BE2C (cell line): ENCODE measurements around the gene IL19.

Source experiments
- DNase-seq: peaks from one replicate; pipeline ENCODE4 v3.0.0-alpha.2; 2020
- H3K27me3 ChIP-seq: fragments of 250-450 bp; sonication (Bioruptor Pico); 2 replicates; pipeline ENCODE4 v1.5.1; 2020; ENCODE audit warnings: mild to moderate bottlenecking
- H3K36me3 ChIP-seq: fragments of 250-450 bp; sonication (Bioruptor Pico); 2 replicates; pipeline ENCODE4 v1.5.1; 2020; ENCODE audit warnings: mild to moderate bottlenecking
- H3K4me1 ChIP-seq: fragments of 250-450 bp; sonication (Bioruptor Pico); 2 replicates; pipeline ENCODE4 v1.5.1; 2020
- H3K4me3 ChIP-seq: 2 replicates; pipeline ENCODE4 v1.5.1; 2011; ENCODE audit warnings: low read depth, low read length
- H3K9me3 ChIP-seq: fragments of 250-450 bp; sonication (Bioruptor Pico); 2 replicates; pipeline ENCODE4 v1.5.1; 2020
- TF ChIP-seq, protein P1 (sequence below): IDR thresholded peaks from 2 replicates; pipeline ENCODE4 v1.5.1; 2012; ENCODE audit warnings: mild to moderate bottlenecking, low read depth, low read length

Gene IL19

DNA sequence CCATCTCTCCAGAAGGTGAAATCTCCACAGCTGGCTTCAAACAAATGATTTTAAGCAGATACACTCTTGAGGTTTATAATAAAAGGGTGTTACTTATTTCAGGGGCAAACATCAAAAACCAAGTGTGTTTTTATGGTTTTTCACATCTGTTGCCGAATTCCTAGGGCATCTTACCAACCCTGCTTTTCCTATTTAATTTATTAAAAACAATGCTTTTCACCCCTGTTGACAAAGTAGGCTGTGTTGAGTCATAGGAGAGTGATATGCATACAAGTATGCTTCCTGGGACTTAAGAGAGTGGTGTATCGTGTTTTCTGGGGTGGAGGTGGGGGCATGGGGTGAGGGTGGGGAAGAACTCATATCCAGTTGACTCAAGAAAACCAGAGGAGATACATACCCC is 65.5 kb downstream of the IL19 start:
- Histone ChIP-seq H3K27me3 (no peaks in the 10 kb centered on the region), H3K9me3 (no peaks in the 10 kb centered on the region), H3K36me3 (no peaks in the 10 kb centered on the region), H3K4me1 (peaks cover 9% of the 10 kb centered on the region), H3K4me3 (no peak overlapping the region)
- TF ChIP-seq, protein P1, sequence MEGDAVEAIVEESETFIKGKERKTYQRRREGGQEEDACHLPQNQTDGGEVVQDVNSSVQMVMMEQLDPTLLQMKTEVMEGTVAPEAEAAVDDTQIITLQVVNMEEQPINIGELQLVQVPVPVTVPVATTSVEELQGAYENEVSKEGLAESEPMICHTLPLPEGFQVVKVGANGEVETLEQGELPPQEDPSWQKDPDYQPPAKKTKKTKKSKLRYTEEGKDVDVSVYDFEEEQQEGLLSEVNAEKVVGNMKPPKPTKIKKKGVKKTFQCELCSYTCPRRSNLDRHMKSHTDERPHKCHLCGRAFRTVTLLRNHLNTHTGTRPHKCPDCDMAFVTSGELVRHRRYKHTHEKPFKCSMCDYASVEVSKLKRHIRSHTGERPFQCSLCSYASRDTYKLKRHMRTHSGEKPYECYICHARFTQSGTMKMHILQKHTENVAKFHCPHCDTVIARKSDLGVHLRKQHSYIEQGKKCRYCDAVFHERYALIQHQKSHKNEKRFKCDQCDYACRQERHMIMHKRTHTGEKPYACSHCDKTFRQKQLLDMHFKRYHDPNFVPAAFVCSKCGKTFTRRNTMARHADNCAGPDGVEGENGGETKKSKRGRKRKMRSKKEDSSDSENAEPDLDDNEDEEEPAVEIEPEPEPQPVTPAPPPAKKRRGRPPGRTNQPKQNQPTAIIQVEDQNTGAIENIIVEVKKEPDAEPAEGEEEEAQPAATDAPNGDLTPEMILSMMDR = no peak
- DNase-seq = no peak

DNA sequence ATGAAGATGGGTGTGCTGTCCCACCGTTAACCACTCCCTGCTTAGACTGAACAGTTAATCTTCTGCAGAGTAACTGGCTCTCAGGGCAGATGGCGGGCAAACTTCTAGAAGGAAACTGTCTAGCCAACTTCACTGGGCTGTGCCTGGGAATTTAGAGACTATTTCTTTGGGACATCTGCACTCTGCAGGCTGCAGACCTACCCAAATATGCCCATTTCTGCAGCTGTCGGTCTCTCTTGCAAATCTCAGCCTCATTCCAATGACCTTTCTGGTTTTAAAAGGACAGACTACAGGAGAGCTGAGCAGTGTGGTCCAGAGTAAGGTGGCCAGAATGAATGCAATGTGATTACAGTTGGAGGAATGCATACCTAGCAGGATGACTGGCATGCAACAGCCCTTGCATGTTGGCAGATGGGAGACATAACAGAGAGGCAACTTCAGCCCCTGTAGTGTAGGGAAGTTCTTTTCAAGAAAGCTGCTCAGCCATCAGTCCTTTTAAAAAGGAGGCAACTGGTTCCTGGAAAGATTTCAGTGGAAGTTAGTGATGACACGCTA is 68.5 kb downstream of the IL19 start:
- no peaks in the 10 kb centered on the region for H3K9me3 ChIP-seq
- TF ChIP-seq, protein P1 = no peak
- H3K36me3 ChIP-seq = no peaks in the 10 kb centered on the region
- H3K4me3 ChIP-seq = no peak overlapping the region
- no peaks in the 10 kb centered on the region for H3K27me3 ChIP-seq
- H3K4me1 ChIP-seq = no peaks in the 10 kb centered on the region; the same call in 1 of the 2 replicates
- DNase-seq = no peak

DNA sequence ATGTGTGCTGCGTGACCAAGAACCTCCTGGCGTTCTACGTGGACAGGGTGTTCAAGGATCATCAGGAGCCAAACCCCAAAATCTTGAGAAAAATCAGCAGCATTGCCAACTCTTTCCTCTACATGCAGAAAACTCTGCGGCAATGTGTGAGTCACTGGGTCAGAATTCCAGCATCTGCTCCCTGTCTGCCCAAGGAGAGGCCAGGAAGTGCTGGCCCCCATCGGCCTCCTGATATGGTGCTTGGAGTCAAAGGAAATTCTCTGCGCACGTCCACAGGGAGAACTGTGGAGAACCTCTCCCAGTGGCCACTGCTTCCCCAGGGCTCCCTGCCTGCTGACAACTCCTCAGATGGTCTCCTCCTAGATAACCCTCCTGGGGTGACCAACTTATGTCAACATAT is 69.3 kb downstream of the IL19 start:
- no peak overlapping the region for H3K4me3 ChIP-seq
- no peaks in the 10 kb centered on the region; the same call in 1 of the 2 replicates for H3K4me1 ChIP-seq
- no peaks in the 10 kb centered on the region for H3K9me3 ChIP-seq
- no peak for DNase-seq
- H3K27me3 ChIP-seq = no peaks in the 10 kb centered on the region
- no peaks in the 10 kb centered on the region for H3K36me3 ChIP-seq
- TF ChIP-seq, protein P1 = no peak

DNA sequence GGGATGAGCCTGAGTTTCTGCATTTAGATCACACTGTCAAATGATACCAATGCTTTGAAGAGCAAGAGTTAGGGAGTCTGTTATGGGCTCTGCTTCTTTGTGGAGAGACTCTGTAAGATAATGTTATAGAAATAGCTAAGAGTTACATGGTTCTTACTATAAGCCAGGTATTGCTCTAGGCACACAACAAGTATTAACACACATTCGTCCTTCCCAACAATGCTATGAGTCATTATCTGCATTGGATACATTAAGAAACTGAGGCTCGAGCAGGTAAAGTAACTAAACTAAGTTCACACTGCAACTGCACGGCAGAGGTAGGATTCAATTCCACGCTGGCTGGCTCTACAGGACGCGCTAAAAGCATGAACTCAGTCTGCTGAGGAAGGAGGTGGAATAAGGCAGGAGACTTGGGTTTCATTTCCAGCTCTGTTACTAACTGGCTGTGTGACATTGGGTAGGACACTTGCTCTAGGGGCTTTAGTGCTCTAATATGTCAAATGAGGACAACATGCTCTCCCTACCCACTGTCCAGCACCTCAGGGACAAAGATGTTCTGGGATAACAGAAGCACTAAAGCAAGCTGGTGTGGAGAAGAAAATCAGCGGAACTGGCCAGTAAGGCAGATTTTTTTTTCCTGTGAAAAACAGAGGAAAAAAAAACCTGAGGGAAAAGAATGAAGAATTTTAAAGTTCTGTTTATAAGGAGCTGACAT is 71.2 kb downstream of the IL19 start:
- TF ChIP-seq, protein P1 = no peak
- Histone ChIP-seq H3K27me3 (no peaks in the 10 kb centered on the region), H3K9me3 (no peaks in the 10 kb centered on the region), H3K4me3 (no peak overlapping the region), H3K4me1 (no peaks in the 10 kb centered on the region), H3K36me3 (no peaks in the 10 kb centered on the region)
- DNase-seq = no peak

DNA sequence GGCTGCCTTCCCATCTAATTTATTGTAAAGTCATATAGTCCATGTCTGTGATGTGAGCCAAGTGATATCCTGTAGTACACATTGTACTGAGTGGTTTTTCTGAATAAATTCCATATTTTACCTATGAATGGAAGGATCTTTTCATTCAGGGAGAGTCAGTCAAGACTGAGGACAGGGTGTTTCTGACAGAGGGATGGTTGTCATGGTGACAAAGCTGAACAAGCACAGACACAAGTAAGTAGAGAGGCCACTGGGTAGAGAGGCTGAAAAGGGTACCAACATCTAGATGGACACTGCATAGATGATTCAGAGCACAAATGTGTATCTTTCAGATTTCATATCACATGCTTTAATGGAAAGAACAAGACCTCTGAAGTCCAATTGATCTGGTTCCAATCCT is 72.3 kb downstream of the IL19 start:
- Histone ChIP-seq H3K27me3 (no peaks in the 10 kb centered on the region), H3K4me1 (no peaks in the 10 kb centered on the region), H3K9me3 (no peaks in the 10 kb centered on the region), H3K4me3 (no peak overlapping the region), H3K36me3 (no peaks in the 10 kb centered on the region)
- DNase-seq = no peak
- TF ChIP-seq, protein P1 = no peak

DNA sequence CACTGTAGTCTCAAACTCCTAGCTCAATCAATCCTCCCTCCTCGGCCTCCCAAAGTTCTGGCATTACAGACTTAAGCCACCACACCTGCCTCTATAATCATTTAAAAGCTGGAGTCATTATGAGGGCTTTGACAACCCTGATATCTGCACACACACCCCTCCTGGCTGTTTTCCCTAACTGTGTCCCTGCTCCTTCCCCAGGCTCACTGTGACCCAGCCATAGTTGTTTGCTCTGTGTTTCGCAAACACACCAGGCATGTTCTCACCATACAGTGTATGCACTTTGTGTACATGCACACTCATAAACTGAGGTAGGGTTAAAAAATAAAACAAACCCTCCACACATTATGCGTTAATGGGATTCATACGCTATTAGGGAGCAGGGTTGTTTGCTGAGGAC is 73.1 kb downstream of the IL19 start:
- H3K4me1 ChIP-seq = no peaks in the 10 kb centered on the region
- no peaks in the 10 kb centered on the region for H3K27me3 ChIP-seq
- DNase-seq = no peak
- TF ChIP-seq, protein P1 = no peak
- no peaks in the 10 kb centered on the region for H3K9me3 ChIP-seq
- no peak overlapping the region for H3K4me3 ChIP-seq
- no peaks in the 10 kb centered on the region for H3K36me3 ChIP-seq
